Upper lobe of left lung (tissue), 6 donors: ENCODE results near the gene LRBA. TPM values are rescaled to one million over a fixed set of nuclear protein-coding genes. Genes with fewer than 3 reads are reported as not detected.
"Not testable (repeated sequence)": the region's sequence is repeated elsewhere in the genome, so short reads cannot be mapped to it uniquely, and the experiment has no call there.

Source experiments
- ATAC-seq, 2 donors: fragments of 200-7000 bp; cut with Tn5 transposase; one replicate each; pipeline ENCODE4 v1.9.1; 2022; ENCODE audit warnings: mild to moderate bottlenecking in 2 of 2, moderate library complexity in 2 of 2; ENCODE audit not compliant: low FRiP score in 2 of 2
- DNase-seq, 2 donors: peaks; one replicate each; pipeline ENCODE4 v3.0.0-alpha.2; 2019 to 2020
- H3K27ac ChIP-seq, 4 donors: fragments of 200-600 bp; sonication (generic); one replicate each; pipeline ENCODE4 v1.5.1; 2016 to 2019
- H3K27me3 ChIP-seq, 4 donors: fragments of 200-600 bp; sonication (generic); one replicate each; pipeline ENCODE4 v1.5.1; 2017 to 2019
- H3K36me3 ChIP-seq, 4 donors: fragments of 200-600 bp; sonication (generic); one replicate each; pipeline ENCODE4 v1.5.1; 2016 to 2019
- H3K4me1 ChIP-seq, 4 donors: fragments of 200-600 bp; sonication (generic); one replicate each; pipeline ENCODE4 v1.5.1; 2018 to 2019
- H3K4me3 ChIP-seq, 4 donors: fragments of 200-600 bp; sonication (generic); one replicate each; pipeline ENCODE4 v1.5.1; 2017 to 2019; ENCODE audit warnings: mild to moderate bottlenecking in 2 of 4, moderate library complexity in 1 of 4
- H3K9me3 ChIP-seq, 4 donors: fragments of 200-600 bp; sonication (generic); one replicate each; pipeline ENCODE4 v1.5.1; 2018 to 2019
- CTCF ChIP-seq, 6 experiments: fragments of 450-650 bp in 4 of 6; fragments of 200-600 bp in 2 of 6; sonication (generic) in 2 of 6; IDR thresholded peaks; one replicate each; pipeline ENCODE4 v1.5.1; 2016 to 2019; ENCODE audit warnings: antibody characterized with exemption in 6 of 6
- EP300 ChIP-seq, 4 donors: sonication (generic); formaldehyde crosslinking; IDR thresholded peaks; one replicate each; pipeline ENCODE4 v1.5.1; 2017; ENCODE audit warnings: antibody characterized with exemption in 4 of 4, control low read depth in 2 of 4
- POLR2A ChIP-seq, 4 donors: fragments of 450-650 bp; IDR thresholded peaks; one replicate each; pipeline ENCODE4 v1.5.1; 2016 to 2017; ENCODE audit warnings: antibody characterized with exemption in 4 of 4, mild to moderate bottlenecking in 2 of 4
- POLR2AphosphoS5 ChIP-seq, 2 donors: sonication (generic); formaldehyde crosslinking; IDR thresholded peaks; one replicate each; pipeline ENCODE4 v1.5.1; 2017; ENCODE audit warnings: antibody characterized with exemption in 2 of 2
- WGBS, 2 donors: methylation state at CpG; one replicate each; pipeline ENCODE4 v1.1.5; 2017 to 2018; 5-methylcytosine and 5-hydroxymethylcytosine counted together
- total RNA-seq, 6 donors: library from RNA; depleted of rRNA in 4 of 6; stranded (reverse); fragments of >200 nt in 4 of 6; gene quantifications; one replicate each; pipeline versions ENCODE4 v1.1.0 to v1.2.1, GENCODE V29; 2016 to 2021
- donor health status: DM: no; HTN: no; CAD: no; lungs with moderate emphysema.
- donor health status: DM: no; HTN: yes; CAD: no; lungs with severe emphysema.

LRBA gene
- total RNA-seq, 6 donors from 2014 or later: 34.7 to 139 (median 56.4) TPM

- DNase-seq: no peak
- no peak for ATAC-seq
- Histone ChIP-seq H3K27ac (no peak overlapping the region), H3K27me3 (no peaks in the 10 kb centered on the region), H3K4me3 (no peak overlapping the region), H3K4me1 (peaks cover 0 to 12% (median 8%) of the 10 kb centered on the region in 4 donors), H3K36me3 (no peaks in the 10 kb centered on the region), H3K9me3 (peaks cover 0 to 12% (median 6%) of the 10 kb centered on the region in 4 donors)
- WGBS, 2 donors: 64 to 71% methylated on average over 2 of the region's 2 CpGs
- TF ChIP-seq EP300 (IDR thresholded peaks at IDR 0.05) (no peak), POLR2A (IDR thresholded peaks at IDR 0.05) (no peak), CTCF (IDR thresholded peaks at IDR 0.05) (peak in 3 of 6 experiments; percentile 27 to 39 (median 35))
Observed at GRCh38 chr4:150960079-150960478, 55.0 kb downstream of the LRBA start.

- 93 to 97% methylated on average over 3 to 4 of the region's 4 CpGs for whole genome bisulfite sequencing, 2 donors
- not testable (repeated sequence) for H3K36me3 ChIP-seq, DNase-seq, ATAC-seq, H3K4me3 ChIP-seq, H3K27me3 ChIP-seq, H3K27ac ChIP-seq
- Histone ChIP-seq H3K9me3 (peaks cover 0 to 12% (median 6%) of the 10 kb centered on the region in 4 donors), H3K4me1 (peaks cover 0 to 12% (median 8%) of the 10 kb centered on the region in 4 donors)
Observed at GRCh38 chr4:150957981-150958380, 57.1 kb downstream of the LRBA start.

DNA sequence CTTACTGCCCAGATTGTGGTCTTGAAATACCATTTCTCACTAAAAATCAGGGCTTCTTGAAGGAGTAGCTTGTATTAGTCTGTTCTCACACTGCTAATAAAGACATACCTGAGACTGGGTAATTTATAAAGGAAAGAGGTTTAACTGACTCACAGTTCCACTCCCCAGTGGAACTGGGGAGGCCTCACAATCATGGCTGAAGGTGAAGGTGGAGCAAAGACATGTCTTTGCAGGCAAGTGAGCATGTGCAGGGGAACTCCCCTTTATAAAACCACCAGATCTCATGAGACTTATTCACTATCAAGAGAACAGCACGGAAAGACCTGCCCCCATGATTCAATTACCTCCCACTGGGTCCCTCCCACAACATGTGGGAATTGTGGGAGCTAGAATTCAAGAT is 58.0 kb downstream of the LRBA start:
- WGBS, 2 donors: 86 to 87% methylated on average over 1 of the region's 1 CpG

DNA sequence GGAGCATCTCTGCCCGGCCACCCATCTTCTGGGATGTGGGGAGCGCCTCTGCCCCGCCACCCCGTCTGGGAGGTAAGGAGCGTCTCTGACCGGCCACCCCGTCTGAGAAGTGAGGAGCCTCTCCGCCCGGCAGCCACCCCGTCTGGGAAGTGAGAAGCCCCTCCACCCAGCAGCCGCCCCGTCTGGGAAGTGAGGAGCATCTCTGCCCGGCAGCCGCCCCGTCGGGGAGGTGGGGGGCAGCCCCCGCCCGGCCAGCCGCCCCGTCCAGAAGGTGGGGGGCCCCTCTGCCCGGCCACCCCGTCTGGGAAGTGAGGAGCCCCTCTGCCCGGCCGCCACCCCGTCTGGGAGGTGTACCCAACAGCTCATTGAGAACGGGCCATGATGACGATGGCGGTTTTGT is 61.2 kb downstream of the LRBA start:
- not testable (repeated sequence) for H3K4me3 ChIP-seq, H3K27ac ChIP-seq, ATAC-seq, H3K4me1 ChIP-seq, H3K36me3 ChIP-seq, H3K27me3 ChIP-seq
- 96 to 98% methylated on average over 13 to 21 of the region's 28 CpGs for WGBS, 2 donors
- peaks cover 0 to 12% (median 6%) of the 10 kb centered on the region in 4 donors for H3K9me3 ChIP-seq
- DNase-seq: peak in 1 of 2 donors; percentile 64

More for the DNA sequence above, 58.0 kb downstream of the LRBA start:
- H3K4me3 ChIP-seq, ATAC-seq, H3K4me1 ChIP-seq, H3K27ac ChIP-seq, DNase-seq, H3K36me3 ChIP-seq, H3K27me3 ChIP-seq: not testable (repeated sequence)
- H3K9me3 ChIP-seq: peaks cover 0 to 12% (median 6%) of the 10 kb centered on the region in 4 donors

DNA sequence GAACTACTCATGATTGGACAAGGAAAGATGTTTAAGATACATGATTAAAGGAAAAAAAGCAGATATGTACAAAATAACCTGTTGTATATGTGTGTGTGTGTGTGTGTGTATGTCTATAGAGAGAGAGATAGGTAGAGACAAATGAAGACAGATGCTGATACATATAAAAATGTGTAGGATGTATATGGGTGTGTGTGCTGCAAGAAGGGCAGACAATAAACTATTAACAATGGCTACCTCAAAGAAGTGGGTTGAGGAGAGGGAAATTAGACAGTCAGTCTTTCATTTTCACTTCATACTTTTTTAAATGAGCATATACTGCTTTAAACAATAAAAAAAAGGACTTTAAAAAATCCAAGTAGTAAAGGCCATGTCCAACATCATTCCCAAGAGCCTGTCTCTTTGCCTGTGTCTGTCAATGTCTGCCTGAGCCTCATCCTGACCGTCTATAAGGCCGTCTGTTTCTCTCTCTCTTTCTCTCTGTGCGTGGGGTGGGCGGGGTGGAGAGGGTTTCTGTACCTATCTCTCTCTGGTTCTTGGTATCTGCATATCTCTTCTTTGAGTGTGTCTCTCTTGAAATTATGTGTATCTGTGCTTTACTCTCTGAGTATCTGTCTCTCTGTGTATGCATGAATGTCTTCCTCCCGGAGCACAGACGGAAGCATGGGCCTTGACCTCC is 62.8 kb downstream of the LRBA start:
- no peak for TF ChIP-seq POLR2A (IDR thresholded peaks at IDR 0.05)
- no peak for TF ChIP-seq EP300 (IDR thresholded peaks at IDR 0.05)
- 95 to 96% methylated on average over 6 of the region's 6 CpGs for WGBS, 2 donors
- Histone ChIP-seq H3K27ac (no peak overlapping the region), H3K36me3 (no peaks in the 10 kb centered on the region), H3K27me3 (no peaks in the 10 kb centered on the region), H3K4me3 (no peak overlapping the region), H3K9me3 (peaks cover 0 to 2% (median 0%) of the 10 kb centered on the region in 4 donors), H3K4me1 (peaks cover 3 to 8% (median 6%) of the 10 kb centered on the region in 4 donors)
- DNase-seq: no peak
- no peak for ATAC-seq

DNA sequence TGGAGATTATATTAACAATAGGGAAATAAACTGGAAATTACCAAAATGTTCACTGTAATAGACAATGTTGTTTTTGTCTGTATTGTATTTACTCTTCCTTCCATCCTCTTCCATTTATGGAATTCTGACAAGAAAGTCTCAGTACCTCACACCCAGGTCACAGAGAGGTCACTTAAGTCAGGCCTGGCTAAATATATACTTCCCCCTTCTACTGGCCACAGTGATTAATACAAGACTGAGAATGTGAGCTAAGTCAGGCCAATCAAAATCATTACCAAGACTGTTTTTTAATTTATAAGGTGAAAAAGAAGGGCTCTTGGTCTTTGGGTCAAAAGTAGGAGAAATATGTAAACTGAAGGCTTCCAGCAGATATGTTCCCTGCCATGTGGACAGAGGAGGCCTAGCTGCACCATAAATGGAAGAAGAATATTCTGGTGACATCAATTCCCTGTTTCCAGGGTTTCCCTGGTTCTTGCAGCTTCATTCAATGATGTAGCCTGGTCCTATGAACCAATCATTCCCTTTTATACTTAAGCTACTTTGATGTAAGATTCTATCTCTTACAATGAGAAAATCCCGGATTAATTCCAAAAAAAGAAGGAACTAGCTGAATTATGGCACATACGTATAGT is 64.3 kb downstream of the LRBA start:
- no peaks in the 10 kb centered on the region for H3K27me3 ChIP-seq
- no peaks in the 10 kb centered on the region for H3K36me3 ChIP-seq
- no peak overlapping the region for H3K27ac ChIP-seq
- no peak for DNase-seq
- H3K9me3 ChIP-seq: no peaks in the 10 kb centered on the region
- no peak for TF ChIP-seq POLR2A (IDR thresholded peaks at IDR 0.05)
- ATAC-seq: peak in 1 of 2 donors; percentile 66
- no peak overlapping the region for H3K4me3 ChIP-seq
- H3K4me1 ChIP-seq: peaks cover 3 to 8% (median 6%) of the 10 kb centered on the region in 4 donors
- WGBS, 2 donors: 96 to 97% methylated on average over 2 of the region's 2 CpGs

GRCh38 chr4:150949943-150950342 is 65.1 kb downstream of the LRBA start:
- no peaks in the 10 kb centered on the region for H3K36me3 ChIP-seq
- no peak overlapping the region for H3K27ac ChIP-seq
- no peaks in the 10 kb centered on the region for H3K27me3 ChIP-seq
- ATAC-seq (no peak), DNase-seq (no peak)
- TF ChIP-seq POLR2AphosphoS5 (IDR thresholded peaks at IDR 0.05) (no peak), EP300 (IDR thresholded peaks at IDR 0.05) (no peak), CTCF (IDR thresholded peaks at IDR 0.05) (no peak), POLR2A (IDR thresholded peaks at IDR 0.05) (no peak)
- H3K4me1 ChIP-seq: peaks cover 3 to 8% (median 6%) of the 10 kb centered on the region in 4 donors
- no peak overlapping the region for H3K4me3 ChIP-seq
- H3K9me3 ChIP-seq: no peaks in the 10 kb centered on the region
